ENCODE results near the gene REEP5.

DNA sequence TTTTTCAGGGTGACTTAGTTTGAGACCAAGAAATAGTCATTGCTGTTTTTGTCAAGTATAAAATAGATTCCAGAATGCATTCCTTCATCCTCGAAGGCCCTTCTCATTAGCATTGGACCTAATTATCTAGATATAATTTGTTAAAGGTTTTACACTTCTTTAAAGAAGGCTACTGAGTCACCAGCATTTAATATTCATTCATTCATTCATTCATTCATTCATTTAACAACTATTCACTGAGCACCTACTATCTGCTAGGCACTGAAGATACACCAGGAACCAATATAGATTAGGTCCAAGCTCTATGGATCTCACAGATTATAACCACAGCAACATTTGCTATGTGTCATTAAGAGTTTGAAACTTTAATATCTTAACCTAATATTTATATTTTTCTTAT, 11.1 kb upstream of the REEP5 start:
- TF ChIP-seq, protein P1, sequence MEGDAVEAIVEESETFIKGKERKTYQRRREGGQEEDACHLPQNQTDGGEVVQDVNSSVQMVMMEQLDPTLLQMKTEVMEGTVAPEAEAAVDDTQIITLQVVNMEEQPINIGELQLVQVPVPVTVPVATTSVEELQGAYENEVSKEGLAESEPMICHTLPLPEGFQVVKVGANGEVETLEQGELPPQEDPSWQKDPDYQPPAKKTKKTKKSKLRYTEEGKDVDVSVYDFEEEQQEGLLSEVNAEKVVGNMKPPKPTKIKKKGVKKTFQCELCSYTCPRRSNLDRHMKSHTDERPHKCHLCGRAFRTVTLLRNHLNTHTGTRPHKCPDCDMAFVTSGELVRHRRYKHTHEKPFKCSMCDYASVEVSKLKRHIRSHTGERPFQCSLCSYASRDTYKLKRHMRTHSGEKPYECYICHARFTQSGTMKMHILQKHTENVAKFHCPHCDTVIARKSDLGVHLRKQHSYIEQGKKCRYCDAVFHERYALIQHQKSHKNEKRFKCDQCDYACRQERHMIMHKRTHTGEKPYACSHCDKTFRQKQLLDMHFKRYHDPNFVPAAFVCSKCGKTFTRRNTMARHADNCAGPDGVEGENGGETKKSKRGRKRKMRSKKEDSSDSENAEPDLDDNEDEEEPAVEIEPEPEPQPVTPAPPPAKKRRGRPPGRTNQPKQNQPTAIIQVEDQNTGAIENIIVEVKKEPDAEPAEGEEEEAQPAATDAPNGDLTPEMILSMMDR (IDR thresholded peaks at IDR 0.05) = no peak
- TF ChIP-seq POLR2A (IDR thresholded peaks at IDR 0.05) = no peak
- TF ChIP-seq POLR2AphosphoS5 (IDR thresholded peaks at IDR 0.05) = no peak
